IPS DF 4.7 (cell line): ENCODE data around the gene APOBEC4.
A peak's percentile ranks its signal among the peaks of the same experiment; 100 is the strongest.

Experiments used
- DNase-seq: peaks from one replicate; pipeline ENCODE4 v3.0.0-alpha.2; 2013; ENCODE audit warnings: low spot score; ENCODE audit errors: extremely low read depth

The APOBEC4 gene

DNA sequence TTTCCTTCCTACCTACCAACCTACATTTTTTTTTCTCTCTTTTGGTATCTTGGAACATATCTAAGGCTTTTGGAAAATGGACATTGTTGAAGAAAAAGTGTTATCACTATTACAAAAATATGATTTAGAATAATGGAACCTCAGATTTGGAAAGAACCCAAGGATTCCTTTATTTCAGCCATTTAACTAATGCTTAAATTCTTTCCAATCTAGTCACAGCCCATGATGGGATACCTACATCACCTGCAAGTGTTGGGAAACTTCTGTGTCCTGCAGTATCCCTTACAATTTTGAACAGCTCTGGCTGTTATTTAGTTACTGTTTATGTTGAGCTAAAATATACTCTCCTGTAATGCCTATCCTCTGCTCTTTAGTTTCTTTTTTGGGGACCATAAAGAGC lies 22.3 kb upstream of the APOBEC4 start:
- DNase-seq = no peak

DNA sequence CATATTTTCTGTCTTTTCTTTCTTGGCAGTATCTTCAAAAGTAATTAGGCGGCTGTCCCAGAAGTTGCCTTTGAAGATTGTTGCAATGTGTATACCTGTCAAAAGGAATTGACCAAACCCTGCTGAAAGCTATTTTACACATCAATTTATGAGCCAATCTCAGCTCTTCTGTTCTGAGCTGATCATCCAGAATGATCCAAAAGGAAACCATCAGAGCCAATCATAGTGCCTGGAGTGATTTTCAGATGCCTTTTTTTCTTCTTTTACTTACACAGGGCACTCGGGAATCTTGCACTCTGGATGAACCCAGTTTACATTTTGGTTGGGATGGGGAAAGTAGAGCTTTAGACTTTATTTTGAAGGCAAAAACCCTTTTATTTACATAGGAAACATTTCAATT lies 21.8 kb upstream of the APOBEC4 start:
- no peak for DNase-seq

DNA sequence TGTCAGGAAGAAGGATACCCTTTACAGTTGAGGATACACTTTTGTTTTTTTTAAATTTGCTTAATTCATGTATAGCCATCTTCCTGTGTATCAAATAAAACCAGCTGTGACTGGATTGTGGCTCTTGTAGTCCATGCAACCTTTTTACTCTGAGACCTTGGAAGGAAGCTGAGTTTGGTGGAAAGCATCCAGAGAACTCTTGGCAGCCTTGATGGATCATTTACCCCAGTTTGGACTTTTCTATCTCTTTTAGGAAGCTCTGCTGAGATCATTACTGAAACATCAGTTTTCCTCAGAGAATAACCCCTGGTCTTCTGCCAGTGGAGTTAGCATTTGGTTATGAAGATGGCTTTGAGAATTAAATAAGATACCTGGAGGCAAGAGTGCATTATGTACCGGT lies 21.2 kb upstream of the APOBEC4 start:
- no peak for DNase-seq

DNA sequence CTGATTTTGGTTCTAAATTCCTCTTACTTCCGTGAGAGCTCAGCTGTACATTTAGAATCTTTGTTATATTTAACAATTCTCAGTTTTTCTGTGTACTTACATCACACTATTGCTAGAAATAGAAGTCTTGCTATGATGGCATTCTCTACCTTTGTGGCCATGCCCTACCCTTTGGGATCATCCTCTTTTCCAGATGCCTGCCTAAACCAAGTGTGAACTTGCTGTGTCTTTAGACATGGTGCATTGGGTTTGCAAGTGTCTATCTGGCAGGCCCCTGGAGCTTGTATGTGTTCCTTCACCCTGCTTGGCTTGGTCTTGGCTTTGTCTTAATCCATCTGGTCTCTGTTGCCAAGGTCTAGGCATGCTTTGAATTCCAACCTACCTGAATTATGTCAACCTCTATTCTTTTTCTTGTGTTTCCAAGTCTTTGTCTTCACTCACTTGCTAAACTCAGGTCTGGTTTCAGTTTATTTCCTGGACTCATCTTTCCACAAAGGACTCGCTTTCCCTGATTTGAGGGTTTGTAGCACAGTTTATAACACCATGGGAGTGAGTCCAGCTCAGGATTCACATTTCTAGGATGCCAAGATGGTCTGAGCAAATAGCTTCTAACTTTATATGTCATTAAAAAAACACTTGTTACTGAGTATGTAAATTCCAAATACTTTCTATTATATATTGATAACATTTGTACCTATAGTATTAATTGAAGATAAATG lies 20.6 kb upstream of the APOBEC4 start:
- DNase-seq = no peak

DNA sequence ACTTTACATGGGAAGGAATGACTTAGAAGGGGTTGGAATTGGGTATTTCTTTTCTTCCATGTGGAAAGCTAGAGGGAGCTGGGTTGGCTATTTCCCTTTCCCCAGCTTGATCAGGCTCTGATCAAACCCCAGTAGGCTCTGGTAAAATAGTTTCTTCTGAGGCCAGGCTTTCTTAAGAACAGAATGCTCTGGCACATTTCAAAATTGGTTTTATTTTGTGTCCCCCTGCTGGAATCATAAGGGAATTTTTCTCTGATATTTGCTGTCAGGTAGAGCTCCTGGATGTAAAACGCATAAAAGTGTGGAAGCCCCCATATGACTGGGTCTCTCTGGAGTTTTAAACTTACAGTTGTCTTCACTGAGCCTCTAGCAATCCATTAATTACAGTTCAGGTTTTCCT lies 17.1 kb upstream of the APOBEC4 start:
- DNase-seq = no peak

DNA sequence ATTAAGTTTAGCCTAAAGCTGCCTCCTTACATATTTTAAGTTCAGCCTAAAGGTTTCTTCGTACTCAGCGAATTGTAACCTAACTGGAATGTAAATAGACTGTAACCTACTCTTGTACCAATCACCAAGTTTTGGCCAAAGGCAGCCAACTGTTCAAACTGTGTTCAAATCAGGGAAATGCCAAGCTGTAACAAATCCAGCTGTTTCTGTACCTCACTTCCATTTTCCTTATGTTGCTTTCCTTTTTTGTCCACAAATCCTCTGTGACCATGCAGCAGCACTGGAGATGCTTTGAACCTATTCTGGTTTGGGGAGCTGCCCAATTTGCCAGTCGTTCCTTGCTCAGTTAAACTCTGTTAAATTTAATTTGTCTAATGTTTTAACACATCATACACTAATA lies 3.2 kb upstream of the APOBEC4 start:
- DNase-seq = no peak

DNA sequence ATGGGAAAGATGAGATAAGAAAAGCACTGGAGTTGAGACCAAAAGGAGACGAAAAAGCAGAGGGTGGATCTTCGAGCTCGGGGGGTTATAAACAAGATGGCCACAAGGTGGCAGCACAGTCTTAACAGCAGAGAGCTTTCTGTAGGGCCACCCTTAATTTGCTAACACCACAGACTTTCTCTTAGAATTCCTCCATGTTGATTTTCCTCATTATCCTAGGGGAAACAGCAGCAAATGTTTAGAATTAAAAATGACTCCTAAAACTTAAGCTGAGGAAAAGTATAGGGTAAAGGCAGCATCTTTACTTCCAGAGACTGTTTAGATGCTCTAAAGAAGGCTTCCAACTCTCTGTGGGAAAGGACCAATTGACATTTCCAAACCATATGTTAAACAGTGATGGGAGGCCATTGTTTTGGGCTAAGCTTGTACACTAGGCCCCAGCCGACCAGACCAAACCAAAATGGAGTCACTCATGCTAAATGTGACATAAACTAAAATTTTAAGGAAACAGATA lies 2.5 kb upstream of the APOBEC4 start:
- DNase-seq = no peak

DNA sequence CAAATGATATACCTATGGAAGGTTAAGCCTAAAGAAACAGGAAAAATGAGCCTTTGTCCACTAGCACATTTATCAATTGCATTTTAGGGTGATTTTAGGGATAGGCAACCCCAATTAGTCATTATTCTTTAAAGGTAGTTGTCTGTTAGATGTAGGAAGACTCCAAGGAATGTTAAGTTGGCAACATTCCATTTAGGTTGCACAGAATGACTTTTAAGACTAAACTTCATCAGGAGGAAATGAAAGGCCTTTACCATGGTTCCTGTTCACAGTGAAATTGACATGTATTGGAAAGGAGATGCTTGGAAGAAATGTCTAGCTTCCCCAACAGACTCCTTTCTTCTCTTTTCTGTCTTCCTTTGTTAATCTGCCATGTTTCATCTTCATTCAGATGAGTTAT lies 1.6 kb upstream of the APOBEC4 start:
- DNase-seq = no peak

DNA sequence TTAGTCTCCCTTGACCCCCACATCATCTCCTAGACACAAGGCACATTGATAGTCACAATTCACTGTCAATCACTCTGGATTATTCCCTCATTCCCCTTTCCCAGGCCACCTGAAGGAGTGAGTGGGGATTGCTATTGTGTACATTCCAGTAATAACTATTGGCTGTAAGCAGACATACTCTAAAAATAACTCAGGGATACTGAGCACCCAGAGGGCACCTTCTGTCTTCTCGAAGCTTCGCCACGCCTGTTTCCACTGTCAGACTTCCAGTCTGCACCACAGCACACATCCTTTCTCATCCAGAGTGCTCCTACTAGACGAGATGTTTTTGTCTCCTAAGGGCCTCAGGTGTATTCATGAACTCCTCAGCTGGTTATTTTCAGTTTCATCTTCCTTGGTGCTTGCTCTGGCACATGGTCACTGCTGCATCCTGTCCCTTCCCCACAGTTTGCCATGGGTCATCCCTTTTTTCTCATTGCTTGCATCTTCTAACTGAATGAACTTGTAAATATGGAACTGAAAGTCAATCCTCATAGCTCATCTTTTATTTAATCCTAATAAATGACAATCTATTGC lies 848 bp upstream of the APOBEC4 start:
- DNase-seq = no peak

DNA sequence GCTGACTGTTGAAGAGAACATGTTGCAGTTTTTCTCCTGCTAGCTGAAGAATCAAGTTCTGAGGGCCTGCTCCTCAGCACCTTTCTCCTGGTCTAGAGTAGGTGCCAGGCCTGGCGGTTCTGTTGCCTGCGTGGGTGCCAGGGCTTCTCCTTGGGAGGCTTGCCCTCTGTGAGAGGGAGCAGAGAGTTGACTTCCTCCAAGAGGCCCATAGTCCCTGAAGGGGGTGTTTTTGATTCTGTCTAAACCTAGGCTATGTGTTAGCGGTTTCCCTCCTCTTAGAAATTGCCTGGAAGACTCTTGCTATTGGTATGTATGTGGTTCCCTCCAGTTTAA lies 312 bp upstream of the APOBEC4 start:
- no peak for DNase-seq

DNA sequence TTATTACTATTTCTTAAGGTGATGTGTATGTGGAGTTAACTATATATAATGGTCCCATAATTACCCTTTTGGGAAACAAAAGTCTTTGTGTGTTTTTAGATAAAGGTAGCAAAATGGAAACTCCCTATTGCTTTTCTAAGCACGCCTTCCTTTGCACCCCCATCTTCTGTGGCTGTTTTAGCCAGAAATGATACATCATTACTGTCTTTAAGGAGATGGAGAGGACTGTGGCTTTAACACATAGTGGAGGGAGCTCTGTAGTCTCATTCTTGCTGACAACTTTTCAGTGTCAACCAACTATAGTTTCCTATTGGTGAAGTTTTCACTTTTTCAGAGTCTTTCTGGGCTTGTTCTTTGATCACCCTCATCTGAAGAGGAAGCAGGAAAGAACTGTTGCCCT lies 1.0 kb downstream of the APOBEC4 start:
- no peak for DNase-seq

DNA sequence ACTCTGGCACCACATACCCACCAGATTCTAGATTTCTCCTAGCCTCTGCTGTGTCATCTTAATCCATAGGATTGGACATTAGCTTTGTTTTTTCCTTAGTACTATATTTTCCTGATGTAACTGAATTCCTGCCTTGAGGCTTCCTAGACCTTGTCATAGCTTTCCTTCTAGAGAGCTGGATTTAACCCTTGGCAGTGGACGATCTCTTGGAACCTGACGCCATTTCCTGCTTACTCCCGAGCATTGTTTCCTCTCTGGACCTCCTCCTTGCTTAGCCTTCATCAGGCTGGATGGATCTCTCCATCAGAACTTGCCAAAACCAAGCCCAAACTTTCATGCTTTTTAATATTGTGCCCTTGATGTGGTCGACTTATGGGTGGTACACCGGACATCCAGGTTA lies 1.5 kb downstream of the APOBEC4 start:
- no peak for DNase-seq

DNA sequence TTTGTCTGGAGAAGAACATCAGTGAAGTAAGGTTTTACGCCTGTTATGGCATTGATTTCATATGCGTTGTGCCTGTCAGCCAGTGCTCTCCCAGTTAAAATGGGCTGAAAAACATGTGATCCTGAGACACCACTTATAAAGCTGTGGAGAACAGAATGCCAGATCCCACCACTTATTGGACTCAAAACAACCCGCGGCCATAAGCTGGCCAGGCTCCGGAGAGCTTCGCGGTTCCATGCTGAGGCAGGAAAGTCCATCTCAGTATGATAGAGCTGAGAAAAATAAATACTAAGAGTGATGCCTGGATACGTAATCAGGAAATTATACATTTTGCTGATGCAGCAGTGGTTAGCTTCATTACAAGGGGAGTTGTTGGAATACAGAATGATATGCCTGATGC lies 5.1 kb downstream of the APOBEC4 start:
- no peak for DNase-seq

DNA sequence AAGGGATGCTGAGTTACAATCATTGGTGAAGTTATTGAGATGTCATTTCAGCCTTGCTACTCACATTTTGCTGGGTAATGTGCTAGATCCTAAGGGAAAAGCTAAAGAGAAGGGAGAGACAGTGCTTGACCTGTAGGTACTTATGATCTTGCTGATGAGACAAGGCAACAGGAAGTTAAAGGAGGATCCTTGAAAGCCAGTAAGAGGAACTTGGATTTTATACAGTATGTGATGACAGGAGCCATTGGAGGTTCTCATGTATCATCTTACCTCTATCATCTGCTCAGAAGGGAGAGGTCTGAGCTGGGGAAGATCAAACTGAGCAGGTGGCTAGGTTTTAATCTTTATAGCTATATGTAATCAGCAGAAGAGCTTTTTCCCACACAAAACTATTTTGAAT lies 6.3 kb downstream of the APOBEC4 start:
- DNase-seq = no peak

DNA sequence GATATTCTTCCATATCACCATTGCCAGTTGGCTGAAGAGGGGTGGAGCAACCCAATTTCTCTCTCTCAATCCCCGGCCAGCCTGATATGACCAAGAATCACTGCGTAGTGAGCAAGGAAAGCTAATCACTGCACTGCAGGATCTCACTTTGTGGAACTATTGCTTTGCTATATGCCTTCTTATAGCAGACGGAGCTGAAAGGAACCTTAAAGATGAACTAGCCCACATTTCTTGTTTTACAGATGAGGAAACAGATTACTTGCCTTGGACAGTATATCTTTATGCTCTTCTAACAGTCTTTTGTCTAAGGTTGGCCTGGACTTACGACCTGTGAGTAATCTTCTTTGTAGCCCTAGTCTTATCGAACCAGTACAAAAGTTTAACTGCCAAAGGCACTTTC lies 7.6 kb downstream of the APOBEC4 start:
- no peak for DNase-seq

DNA sequence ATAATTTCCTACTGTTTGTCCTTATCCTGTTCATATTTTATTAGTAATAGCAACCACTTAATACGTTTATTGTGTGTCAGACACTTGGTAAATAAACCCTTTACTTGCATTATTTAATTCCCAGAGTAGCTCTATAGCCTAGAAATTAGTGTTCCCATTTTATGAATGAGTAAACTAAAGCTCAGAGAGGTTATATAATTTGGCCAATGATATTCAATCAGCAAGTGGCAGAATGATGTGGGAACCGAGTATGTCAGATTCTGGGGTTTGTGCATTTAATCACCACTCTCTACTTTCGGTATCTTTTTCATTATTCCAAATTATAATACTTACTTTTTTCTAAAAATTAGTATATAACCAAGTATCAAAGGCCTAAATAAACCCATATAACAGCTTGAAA lies 10.9 kb downstream of the APOBEC4 start:
- DNase-seq = no peak

DNA sequence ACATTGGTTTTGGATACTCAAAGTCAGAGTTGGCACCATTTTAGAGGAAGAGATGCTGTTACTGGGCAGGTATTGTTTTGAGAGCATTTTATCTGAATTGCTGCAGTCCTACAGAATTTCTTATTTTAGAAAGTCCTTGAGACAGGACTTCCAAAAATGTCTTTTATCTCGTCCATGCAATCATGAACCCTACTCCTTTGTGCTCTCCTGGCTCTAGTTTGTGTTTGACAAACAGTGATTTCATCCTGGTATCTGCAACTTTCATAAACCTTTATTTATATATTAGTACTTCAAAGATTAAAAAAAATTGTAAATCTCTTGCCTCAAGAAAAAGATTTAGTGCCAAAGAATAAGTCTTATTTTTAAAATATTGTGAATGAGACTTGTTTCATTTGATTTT lies 12.9 kb downstream of the APOBEC4 start:
- DNase-seq = no peak

DNA sequence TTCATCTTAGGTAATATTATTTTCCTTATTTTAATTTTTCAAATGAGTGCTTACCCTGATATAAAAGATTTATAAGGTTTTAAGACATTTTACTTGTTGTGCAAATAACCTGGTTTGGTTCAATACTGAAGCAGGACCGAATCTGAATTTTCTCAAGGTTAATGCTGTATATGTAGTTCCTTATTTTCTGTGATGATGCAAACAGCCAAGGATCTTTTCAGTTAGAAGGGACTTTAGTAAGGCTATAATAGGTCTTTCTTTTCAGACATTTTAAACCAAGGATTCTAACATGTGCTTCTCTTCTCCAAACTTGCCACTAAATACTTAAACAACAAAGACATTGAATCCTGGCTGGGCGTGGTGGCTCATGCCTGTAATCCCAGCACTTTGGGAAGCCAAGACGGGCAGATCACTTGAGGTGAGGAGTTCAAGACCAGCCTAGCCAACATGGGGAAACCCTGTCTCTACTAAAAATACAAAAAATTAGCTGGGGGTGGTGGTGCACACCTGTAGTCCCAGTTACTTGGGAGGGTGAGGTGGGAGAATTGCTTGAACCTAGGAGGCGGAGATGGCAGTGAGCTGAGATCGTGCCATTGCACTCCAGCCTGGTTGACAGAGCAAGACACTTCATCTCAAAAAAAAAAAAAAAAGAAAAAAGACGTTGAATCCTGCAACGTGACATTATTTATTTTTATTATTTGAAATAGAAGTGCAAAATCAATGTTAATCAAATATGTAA lies 14.3 kb downstream of the APOBEC4 start:
- DNase-seq = no peak

DNA sequence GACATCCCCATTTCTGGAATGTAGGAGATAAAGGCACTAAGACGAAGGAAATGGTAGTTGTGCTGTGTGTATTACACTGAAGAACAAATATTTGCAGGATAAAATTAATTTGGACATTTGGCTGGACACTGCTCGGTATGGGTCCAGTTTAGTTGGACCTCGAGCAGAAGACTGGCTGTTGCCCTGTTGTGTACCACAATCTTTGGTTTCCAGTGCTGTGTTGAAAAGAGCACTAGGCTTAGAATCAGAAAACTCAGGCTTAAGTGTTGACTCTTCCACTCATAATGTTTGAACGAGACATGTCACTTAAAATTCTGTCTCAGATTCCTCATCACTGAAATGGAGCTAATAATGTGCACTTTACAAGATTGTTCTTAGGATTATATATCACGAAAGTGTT lies 16.3 kb downstream of the APOBEC4 start:
- DNase-seq = no peak

DNA sequence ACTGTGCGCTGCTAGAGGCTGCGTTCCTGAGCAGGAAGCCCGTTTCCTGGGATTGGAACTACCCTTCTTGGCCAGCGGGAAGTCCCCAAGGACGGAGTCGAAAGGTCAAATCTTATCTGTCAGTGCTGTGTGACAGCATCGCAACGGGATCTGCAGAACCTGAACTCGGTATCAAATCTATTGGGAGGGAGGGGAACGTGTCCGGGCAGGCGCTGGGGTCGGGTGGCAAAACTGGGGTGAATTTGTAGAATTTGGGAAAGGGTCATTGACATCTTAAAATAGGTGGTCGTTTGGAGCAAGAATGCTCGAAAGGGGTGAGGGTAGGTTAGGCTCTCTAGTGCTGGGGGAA lies 16.8 kb downstream of the APOBEC4 start:
- DNase-seq = no peak

DNA sequence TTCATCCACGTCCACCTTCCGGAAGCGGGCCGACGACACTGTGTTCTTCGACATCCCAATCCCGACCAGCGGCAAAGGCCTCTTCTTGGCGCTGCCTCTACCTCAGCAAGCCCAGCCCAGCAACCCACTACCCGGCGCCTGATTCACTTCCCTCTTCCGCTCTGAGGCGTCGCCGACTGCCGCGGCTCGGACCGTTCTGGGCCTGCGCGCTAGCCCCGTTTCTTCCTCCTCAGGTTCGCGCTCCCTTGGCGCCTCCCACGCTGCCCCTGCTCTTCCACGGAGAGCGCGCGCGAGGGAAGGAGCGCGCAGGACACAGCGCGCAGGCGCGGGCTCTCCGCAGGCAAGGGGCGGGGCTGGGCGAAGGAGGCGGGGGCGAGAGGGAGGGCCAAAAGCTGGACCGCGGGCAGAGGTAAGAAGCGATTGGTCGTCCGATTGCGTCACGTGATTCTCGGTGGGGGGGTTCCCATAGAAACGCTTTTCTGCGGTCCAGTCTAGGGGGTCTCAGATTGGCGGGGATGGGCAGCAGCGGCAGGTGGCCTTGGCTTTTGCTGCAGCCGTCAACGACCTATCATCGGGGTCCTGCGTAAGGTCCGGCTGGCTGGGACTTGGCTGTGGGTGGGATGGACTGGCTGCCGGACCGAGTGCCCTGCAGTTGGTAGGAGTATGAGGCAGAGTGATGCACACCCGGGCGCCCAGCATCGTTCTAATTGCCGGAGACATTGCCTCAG lies 17.3 kb downstream of the APOBEC4 start, which contains the start of gene ARPC5:
Gene ARPC5, minus strand, starts transcription at position 178 of the 728 bp plus-strand sequence. Its CDS starts 124 bp downstream, at position 54.
- DNase-seq = peak; percentile 81

DNA sequence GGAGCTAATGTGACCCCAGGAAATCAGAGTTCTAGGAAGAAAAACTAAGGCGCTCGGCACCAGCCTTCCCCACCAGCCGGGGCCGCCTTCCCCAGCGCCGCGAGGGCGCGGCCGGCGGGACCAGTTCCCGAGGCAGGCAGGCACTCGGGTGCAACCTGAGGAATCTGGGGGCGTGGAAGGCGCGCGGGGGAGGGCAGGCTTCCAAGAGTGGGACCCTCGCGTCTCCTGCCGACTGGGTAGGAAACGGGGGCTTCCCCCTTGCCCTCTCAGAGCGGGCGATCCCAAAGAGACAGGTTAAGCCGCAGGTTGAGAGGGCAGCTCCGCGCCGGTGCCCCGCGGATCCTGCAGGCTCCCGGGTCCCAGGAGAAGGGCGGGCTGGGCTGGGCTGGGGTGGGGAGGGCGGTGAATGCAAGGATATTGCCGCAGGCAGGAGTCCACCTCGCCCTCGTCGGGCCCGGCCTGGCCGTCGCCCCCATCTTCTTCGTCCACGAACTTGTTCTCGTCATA lies 18.0 kb downstream of the APOBEC4 start:
- no peak for DNase-seq
